ENCODE results near the gene GZMA.
"Not testable (repeated sequence)": the region's sequence is repeated elsewhere in the genome, so short reads cannot be mapped to it uniquely, and the experiment has no call there.

Gene GZMA

DNA sequence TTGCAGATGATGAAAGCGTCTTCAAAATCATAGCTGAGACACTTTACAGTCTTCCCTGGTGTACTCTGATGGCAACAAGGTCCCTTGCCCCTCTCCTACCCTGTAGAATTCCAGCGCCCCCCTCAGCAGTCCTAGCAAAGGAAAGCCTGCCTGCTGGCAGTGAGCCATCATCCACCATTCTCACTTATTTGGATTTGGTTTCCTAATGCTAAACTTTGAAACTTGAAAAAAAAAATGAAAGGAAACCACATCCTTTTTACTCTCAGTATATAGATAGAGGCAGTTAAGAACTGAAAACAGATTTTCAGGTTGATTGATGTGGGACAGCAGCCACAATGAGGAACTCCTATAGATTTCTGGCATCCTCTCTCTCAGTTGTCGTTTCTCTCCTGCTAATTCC, at the start of gene GZMA:
TSS of gene GZMA (plus strand) at position 299 of the 400 bp plus-strand sequence. CDS start at position 336, 37 bp downstream.
- DNase-seq (ENCODE audit: low spot score), result peak; percentile 39

- no peak for DNase-seq (ENCODE audit: low spot score)
These were observed 47.3 kb upstream of the GZMA start for GRCh38 chr5:55055183-55055582.

DNA sequence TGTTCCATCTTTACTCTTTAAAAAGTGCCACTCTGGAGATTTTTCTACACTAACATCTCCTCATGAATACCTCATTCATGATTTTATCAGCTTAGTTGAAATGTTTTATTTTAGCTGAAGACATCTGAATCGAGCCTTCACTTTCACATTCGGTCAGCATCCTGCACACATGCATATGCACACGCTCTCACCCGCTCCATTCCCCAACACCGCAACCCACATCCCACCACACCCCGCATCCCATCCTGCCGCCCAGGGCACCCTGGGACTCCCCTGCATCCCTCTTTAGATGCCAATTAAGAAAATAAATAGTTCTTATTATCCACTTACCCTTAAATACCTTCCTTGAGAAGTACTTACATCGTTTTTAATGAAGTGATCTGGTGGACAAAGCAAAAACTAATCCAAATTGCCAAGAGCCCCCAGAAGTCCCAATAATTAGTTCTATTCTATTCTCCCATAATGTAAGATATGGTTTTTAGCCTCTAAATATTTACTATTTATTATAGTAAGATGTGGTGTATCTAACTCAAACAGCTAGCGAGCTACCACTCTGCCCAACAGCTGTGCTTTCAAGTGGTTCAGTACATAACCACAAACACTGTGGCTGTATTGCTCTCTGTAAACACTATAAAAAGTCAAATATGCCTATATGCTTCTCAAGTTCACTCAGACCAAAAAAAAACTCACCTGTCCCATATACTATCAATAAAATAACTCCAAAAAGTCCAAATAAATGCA, 40.2 kb upstream of the GZMA start:
- DNase-seq (ENCODE audit: low spot score), result peak; percentile 51

- DNase-seq (ENCODE audit: low spot score), result no peak
These were observed 39.1 kb upstream of the GZMA start for GRCh38 chr5:55063220-55063863.

GRCh38 chr5:55063899-55064298, 38.5 kb upstream of the GZMA start:
- no peak for DNase-seq (ENCODE audit: low spot score)

DNA sequence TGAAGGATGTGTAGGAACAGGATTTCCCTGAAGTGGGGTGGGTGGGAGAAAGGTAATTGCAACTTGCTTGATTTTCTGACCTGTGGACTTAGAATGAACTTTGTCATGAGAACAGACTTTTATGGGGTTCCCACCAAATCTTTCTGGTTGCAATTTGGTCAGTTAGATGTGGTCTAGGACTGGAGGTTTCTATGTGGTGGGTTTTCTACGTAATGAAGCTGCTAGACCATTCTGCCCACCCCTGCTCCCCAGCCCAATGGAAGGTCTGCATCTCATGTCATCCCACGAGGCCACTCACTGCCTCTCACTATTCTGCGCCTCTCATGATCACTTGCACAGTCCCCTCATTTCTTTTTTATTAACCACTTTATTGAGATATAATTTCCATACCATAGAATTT, 37.9 kb upstream of the GZMA start:
- DNase-seq (ENCODE audit: low spot score), result no peak

- no peak for DNase-seq (ENCODE audit: low spot score)
These were observed 36.2 kb upstream of the GZMA start for GRCh38 chr5:55066277-55066676.

DNA sequence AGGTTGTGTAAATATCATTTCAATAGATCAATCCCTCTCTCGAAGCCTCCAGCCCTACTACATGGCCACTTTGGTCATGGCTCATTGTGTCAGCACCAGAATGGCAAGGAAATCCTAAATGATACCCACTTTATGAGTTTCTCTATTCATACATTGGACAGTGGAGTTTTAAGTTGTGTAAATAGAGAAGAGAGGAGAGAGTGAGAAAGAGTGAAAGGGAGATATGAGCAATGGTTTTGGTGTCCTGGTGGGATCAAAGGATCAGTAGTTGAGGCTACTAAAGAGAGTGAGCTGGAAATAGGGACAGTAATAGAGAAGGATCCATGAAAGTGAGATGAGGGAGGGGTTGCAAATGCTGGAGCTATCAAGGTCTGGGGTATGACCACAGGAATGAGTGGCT, 31.5 kb upstream of the GZMA start:
- no peak for DNase-seq (ENCODE audit: low spot score)

DNA sequence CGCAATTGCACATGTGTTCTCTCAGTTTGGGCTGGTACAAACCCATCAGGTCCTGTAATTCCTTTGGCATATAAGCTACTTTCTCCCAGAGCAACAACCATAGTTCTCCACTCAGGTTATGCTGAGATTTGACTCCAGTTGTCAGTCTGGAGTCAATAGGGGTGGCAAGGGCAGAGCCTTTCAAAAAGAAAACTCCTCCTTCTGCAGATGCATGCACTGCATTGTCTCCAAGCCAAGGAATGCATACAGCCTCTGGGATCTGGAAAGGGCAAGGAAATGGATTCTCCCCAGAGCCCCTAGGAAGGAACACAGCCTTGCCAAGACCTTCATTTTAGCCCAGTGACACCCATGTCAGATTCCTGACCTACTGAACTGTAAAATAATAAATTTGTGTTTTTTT, 31.0 kb upstream of the GZMA start:
- DNase-seq (ENCODE audit: low spot score), result no peak

GRCh38 chr5:55072666-55073065, 29.8 kb upstream of the GZMA start:
- DNase-seq (ENCODE audit: low spot score), result peak; percentile 62

DNA sequence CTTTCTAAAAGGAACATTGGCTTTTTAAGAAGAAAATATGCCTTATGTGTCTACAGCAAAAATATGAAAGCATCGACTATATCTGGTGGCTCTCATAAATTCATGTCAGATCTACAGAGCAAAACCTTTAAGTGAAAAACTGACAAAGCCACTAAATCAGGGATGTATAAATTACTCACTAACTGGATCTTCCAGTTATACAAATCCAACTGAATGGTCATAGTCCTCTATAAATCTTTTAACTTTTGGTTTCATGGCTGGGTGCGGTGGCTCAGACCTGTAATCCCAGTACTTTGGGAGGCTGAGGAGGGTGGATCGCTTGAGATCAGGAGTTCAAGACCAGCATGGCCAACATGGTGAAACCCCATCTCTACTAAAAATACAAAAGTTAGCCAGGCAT, 29.2 kb upstream of the GZMA start:
- DNase-seq (ENCODE audit: low spot score), result no peak

DNA sequence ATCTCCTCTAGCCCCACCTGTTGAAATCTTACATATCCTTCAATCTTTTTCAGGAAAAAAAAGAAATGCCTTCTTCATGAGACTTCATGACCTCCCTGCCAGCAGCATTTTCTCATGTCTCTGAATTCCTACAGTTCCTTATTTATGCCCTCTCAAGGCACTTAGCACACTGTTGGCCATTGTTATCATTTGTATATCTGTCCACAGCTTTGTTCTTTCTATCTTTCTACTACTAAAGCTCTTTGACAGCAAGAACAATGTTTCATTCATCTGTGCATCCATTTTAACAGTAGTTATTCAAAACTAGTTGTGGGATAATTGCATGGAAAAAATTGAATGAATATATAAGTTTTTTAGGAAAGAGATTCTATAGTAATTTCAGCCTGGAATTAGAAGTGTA, 20.9 kb upstream of the GZMA start:
- DNase-seq (ENCODE audit: low spot score), result no peak

DNA sequence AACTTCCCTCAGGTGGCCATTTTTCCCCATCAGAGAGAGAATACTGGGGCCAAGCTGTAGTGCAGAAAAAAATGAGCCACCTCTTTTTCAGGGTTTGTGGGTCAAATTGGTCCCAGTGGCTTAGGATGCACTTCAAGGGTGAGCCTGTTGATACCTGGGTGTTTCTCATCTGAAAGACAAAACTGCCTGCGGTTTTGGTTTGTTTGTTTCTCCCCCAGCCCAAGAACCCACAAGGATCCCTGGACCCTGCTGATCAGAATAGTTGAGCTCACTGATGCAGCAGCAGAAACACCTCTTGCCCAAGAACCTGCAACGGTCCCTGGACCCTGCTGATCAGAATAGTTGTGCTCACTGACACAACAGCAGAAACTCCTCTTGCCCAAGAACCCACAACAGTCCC, 13.1 kb upstream of the GZMA start:
- not testable (repeated sequence) for DNase-seq (ENCODE audit: low spot score)

DNA sequence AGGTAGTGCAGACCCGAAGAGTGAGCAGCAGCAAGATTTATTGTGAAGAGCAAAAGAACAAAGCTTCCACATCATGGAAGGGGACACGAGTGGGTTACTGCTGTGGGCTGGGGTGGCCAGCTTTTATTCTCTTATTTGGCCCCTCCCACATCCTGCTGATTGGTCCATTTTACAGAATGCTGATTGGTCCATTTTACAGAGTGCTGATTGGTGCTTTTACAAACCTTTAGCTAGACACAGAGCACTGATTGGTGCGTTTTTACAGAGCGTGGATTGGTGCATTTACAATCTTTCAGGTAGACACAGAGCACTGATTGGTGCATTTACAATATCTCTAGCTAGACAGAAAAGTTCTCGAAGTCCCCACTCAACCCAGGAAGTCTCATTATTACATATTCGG, 11.4 kb upstream of the GZMA start:
- not testable (repeated sequence) for DNase-seq (ENCODE audit: low spot score)

DNA sequence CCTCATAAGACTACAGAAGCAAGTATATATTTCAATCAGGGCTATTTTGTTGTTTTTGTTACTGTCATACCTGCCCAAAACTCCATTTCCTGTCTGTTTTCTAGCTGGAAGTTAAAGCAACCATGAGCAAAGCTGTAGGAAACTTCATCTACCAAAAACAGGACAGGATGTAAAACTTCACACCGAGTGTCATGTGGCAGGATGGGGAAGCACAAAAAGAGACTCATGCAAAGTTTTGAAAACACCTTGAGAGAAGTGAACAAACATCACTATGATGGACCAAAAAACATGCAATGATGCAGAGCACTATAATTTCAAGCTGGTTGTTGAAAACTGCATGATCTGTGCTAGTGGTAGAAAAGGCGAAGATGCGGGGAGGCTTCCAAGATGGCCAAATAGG, 6.3 kb upstream of the GZMA start:
- DNase-seq (ENCODE audit: low spot score), result peak; percentile 36

- DNase-seq (ENCODE audit: low spot score), result peak; percentile 60
These were observed 5.6 kb upstream of the GZMA start for GRCh38 chr5:55096861-55097260.

DNA sequence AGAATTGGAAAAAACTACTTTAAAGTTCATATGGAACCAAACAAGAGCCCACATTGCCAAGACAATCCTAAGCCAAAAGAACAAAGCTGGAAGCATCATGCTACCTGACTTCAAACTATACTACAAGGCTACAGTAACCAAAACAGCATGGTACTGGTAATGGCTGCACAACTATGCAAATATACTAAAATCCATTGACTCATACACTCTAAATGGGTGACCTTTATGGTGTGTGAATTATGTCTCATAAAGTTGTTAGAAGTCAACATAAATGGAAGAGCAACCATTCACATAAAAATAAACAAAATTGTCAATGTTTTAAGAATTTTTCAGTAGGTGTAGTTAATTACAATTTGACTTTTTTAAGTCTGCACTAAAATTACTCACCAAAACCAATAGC, 1.3 kb upstream of the GZMA start:
- DNase-seq (ENCODE audit: low spot score), result peak; percentile 24

DNA sequence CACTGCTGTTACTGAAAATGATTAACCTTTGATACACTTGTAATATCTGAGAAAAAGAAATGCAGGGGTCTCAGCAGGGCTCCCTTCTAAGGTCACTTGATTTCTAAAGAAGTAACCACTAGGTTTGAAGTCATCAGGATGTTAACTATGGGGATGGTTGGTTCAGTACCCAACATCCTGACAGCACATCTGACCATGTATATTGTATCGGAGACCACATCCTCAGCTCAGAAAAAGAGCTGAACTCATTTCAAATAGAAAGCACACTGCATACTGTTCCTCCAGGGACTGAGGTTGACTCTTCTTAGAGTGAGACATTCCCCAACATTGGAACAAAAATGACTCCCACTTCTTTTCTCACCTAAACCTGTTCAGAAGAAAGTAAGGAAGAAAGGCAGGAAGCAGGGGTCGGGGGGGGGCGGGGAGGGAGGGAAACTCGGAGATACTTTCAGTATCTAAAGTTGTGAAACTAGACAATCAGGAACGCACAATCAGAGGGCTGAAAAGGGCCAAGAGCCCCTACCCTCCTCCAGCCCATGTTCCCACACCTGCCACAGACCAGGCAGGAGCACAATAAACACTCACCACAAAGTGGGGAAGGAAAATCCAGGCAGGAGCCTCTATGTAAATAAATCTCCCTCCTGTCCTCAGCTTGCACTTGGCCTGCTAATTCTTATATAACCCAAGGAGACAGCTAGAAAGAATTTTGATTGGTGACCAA, 730 bp upstream of the GZMA start:
- peak; percentile 46 for DNase-seq (ENCODE audit: low spot score)

DNA sequence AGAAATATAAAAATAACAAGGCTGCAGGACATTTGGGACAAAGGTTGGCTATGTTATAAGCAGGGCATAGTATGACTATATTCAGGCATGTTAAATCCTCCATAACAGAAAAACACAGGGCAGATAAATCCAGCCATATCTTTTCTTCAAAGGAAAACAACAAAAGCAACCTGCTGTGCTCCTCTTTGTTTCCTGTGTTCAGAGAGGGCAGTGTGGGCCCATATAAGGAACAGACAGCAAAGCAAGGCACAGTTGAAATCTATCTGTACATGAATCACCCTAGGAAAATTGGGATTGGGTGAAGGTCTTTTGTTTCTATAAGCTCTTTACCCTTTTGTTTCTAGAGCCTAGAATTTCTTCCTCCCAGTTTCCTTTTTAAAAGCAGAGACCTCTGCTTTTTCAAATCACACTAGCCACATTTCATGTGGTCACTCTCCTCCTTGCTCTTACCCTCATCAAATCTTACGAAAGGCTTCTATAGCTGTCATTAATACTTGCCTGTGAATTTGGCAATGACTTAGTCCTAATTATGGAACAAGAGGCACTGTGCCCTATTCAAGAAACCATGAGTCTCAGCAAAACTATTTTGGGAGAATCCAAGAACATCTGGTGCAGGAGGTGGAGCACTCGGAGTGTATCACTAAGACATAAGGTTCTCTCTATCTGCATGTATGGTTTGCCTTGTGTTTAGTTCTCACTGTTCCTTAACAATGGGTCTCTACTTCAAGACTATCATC, 1.8 kb downstream of the GZMA start:
- DNase-seq (ENCODE audit: low spot score), result peak; percentile 24

GRCh38 chr5:55104946-55105701, 2.7 kb downstream of the GZMA start:
- DNase-seq (ENCODE audit: low spot score), result no peak

- DNase-seq (ENCODE audit: low spot score), result not testable (repeated sequence)
These were observed 3.5 kb downstream of the GZMA start for GRCh38 chr5:55105976-55106375.

DNA sequence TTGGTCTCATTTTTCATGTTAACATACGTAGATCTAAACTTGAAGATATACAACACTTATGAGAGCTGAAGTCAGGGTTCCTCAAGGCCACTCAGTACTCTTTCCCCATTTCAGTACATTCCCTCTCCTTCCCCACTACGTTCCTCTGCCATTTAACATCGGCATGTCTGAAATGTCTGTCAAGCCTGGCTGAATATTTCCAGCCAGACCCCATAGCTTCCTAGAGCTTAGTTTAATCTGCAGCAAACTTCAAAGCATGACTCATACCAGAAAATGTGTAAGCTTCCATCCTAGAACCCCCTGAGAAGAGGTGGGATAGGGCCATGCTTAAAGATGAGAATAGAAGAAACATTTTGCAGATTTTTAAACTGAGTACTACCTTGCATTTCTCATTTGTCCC, 6.2 kb downstream of the GZMA start:
- DNase-seq (ENCODE audit: low spot score), result no peak

Measured in CD4-positive, alpha-beta T cell treated with Interleukin-2 at 100 ng/mL for 4 hours (primary cell).